Measurements from ENCODE around the gene KDF1.

- no peak for TF ChIP-seq CTCF (IDR thresholded peaks at IDR 0.05; ENCODE audit: low read depth, low read length, missing input control)
- no peak for TF ChIP-seq GABPA (IDR thresholded peaks at IDR 0.05 in 1 of 2, conservative IDR thresholded peaks at IDR 0.05 in 1 of 2)
Measured at GRCh38 chr1:26907071-26907917, 53.0 kb downstream of the KDF1 start.
